Limb (tissue), 2 donors: ENCODE results near the gene NOS2.
"Not testable (repeated sequence)": the region's sequence is repeated elsewhere in the genome, so short reads cannot be mapped to it uniquely, and the experiment has no call there.

Source experiments
- DNase-seq, 2 donors: peaks; one replicate each; pipeline ENCODE4 v3.0.0-alpha.2; 2016; ENCODE audit errors: extremely low spot score in 2 of 2

Gene NOS2

GRCh38 chr17:27755706-27756466, 44.4 kb downstream of the NOS2 start:
- no peak for DNase-seq

DNA sequence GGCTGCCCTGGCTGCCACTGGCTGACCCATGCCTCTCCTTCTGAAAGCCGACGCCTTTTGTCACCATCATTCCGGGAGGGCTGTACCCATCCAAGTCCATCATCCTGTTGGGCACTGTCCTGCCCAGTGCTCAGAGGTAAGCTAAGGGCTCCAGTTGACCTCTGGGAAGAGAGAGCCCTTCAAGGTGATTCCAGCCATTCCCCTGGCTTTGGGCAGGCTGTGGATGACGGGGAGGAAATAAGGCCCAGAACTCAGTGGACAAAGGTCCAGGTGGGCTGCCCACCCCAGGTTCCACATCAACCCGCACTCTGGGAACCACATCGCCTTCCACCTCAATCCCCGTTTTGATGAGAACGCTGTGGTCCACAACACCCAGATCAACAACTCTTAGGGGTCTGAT, 45.8 kb downstream of the NOS2 start:
- no peak for DNase-seq

GRCh38 chr17:27753726-27754125, 46.6 kb downstream of the NOS2 start:
- not testable (repeated sequence) for DNase-seq

GRCh38 chr17:27752831-27753619, 47.3 kb downstream of the NOS2 start:
- DNase-seq: not testable (repeated sequence)

GRCh38 chr17:27751622-27752490, 48.5 kb downstream of the NOS2 start:
- DNase-seq: no peak

- DNase-seq: no peak
These were observed 49.2 kb downstream of the NOS2 start for GRCh38 chr17:27751166-27751565.

DNA sequence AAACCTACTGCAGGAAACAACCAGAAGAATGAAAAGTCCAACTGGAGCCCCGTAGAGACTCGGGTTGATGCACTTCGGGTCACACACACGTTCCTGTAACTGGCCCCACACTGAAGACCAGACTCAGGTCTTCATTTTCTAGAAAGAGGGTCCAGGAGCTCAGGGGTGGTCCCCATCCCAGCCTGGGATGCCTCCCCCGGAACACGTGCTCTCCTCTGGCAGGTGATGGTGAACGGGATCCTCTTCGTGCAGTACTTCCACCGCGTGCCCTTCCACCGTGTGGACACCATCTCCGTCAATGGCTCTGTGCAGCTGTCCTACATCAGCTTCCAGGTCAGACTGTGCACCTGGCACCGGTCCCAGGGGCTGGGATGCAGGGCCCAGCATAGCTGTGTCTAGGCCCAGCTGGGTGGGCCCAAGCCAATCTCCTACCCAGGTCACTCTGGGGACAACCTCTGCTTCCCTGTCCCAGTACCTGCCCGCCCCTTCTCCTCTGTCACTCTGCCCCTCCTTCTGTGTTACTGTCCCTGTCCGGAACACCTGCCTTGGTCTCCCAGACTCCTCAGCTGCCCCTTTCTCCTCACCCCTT, 50.7 kb downstream of the NOS2 start:
- not testable (repeated sequence) for DNase-seq

DNA sequence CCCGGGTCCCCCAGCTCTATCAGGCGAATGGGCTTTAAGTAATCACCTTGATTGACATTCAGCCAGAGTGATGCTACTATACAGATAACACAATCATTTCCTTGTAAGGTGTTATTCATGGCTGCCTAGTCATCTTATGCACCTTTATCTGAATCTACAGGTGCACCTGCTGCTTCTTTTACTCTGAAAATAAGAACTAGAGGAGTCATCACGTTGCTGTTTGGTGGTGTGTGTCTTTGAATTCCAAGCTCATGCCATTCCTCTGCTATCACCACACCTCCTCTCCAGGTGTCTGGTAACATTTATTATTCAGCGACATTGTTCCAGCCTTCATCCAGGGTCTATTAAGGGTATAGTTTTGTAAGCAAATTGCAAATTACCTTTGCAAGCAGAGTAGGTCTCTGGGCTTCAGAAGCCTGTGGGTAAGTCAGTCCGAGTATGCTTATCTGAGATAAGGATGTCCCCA, 51.9 kb downstream of the NOS2 start:
- no peak for DNase-seq

DNA sequence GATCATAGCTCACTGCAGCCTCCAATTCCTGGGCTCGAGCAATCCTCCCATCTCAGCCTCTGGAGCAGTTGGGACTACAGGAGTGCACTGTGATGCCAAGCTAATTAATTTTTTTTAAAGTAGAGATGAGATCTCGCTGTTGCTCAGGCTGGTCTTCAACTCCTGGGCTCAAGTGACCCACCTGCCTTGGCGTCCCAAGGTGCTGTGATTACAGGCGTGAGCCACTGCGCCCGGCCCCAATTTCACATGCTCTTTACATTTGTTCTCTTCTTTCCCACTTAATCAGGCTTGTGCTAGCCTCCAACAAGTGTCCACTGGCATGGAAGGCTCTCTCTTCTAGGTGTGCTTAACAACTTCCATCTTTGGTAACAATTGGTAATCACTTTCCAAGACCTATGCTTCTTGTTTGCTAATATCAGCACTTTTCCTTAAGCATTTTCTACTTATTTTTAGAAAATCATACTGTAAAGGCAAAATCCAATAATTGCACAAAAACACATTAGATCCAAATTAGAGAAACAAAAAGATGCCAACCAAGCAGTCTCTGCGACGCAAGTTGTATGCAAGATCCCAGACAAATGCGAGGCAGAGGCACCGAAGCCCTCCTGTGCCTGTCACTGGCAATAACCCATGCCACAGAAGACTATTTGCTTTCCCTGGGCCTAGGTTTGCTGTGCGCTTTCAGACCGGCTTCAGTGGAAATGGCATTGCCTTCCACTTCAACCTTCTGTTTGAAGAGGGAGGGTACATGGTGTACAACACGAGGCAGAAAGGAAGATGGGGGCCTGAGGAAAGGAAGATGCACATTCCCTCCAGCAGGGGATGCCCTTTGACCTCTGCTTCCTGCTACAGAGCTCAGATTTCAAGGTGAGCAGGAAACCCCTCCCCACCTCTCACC, 52.6 kb downstream of the NOS2 start:
- DNase-seq: no peak

DNA sequence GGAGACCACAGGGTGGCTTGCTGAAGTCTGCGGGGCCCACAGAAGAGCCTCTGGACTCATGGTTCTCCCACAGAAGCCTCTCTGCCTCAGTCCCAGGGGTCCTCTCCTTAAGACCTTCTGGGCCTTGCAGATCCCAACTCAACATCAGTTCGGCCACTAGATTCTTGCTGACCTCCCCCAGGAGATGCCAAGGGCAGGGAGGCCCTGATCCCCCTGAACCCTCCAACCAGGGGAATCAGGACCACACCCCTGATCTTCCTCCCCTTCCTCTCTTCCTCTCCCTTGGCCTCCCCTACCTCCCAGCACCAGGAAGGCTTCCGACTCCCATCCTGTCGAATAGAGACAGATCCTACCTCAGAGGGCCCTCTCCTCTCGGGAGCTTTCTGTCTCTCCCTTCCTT, 53.4 kb downstream of the NOS2 start:
- DNase-seq: no peak

- not testable (repeated sequence) for DNase-seq
These were observed 54.0 kb downstream of the NOS2 start for GRCh38 chr17:27746320-27746719.

DNA sequence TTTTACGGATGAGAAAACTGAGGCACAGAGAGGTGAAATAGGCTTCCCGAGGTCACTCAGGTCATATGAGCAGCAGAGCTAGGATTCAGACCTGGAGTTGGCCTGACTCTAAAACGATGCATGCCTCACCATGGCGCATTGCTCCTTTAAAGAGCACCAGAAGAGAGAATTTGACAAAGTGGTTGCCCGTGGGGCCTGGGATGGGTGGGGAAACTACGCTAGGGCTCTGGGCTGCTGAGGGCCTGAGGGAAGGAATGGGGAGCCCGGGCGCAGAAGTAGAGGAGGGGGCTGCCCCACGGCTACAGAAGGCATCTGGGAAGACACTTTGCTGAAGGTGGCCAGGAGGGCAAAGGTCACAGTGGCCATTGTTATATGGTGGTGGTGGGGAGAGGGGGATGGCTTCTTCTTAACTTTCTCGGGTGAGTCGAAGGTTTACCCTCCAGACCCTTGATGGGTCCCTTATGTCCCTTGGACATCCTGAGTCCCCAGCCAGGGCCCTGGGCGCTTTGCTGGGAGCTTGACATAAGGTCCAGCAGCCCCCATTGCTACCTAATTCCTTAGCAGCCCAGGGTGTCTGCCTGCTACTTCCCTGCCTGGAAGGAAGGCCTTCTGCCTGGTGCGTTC, 55.0 kb downstream of the NOS2 start:
- DNase-seq: not testable (repeated sequence)

- no peak for DNase-seq
These were observed 56.9 kb downstream of the NOS2 start for GRCh38 chr17:27743281-27743885.

- no peak for DNase-seq
These were observed 58.3 kb downstream of the NOS2 start for GRCh38 chr17:27741971-27742575.

GRCh38 chr17:27741361-27741861, 58.9 kb downstream of the NOS2 start:
- no peak for DNase-seq

GRCh38 chr17:27740541-27740940, 59.8 kb downstream of the NOS2 start:
- not testable (repeated sequence) for DNase-seq

GRCh38 chr17:27733773-27734172, 66.6 kb downstream of the NOS2 start:
- no peak for DNase-seq

GRCh38 chr17:27732746-27733145, 67.6 kb downstream of the NOS2 start:
- not testable (repeated sequence) for DNase-seq

DNA sequence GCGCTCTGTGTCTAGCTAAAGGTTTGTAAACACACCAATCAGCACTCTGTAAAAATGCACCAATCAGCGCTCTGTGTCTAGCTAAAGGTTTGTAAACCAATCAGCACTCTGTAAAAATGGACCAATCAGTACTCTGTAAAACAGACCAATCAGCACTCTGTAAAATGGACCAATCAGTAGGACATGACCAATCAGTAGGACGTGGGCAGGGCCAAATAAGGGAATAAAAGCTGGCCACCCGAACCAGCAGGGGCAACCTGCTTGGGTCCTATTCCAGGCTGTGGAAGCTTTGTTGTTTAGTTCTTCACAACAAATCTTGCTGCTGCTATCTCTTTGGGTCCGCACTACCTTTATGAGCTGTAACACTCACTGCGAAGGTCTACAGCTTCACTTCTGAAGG, 74.3 kb downstream of the NOS2 start:
- DNase-seq: not testable (repeated sequence)
